Astrocyte (in vitro differentiated cells and primary cell): ENCODE results near the gene PCCB.

Source experiments
- CTCF ChIP-seq: IDR thresholded peaks from 2 replicates; pipeline ENCODE4 v1.5.1; 2011; ENCODE audit warnings: low read depth, mild to moderate bottlenecking, inconsistent platforms, low read length, moderate library complexity; ENCODE audit not compliant: insufficient read depth
- EZH2 ChIP-seq: IDR thresholded peaks from 2 replicates; pipeline ENCODE4 v1.6.1; 2012; ENCODE audit warnings: mild to moderate bottlenecking, low read length, inconsistent platforms; ENCODE audit not compliant: insufficient read depth

- no peak for TF ChIP-seq CTCF
- TF ChIP-seq EZH2 = no peak
Measured at GRCh38 chr3:136232413-136232812, 17.7 kb upstream of the PCCB start.
